Nephron progenitor cell (in vitro differentiated cells): ENCODE measurements around the gene RASA2.

Experiments
- DNase-seq: peaks from one replicate; pipeline ENCODE4 v3.0.0; 2021
- H3K27ac Mint-ChIP-seq: 2 replicates; pipeline ENCODE4 v1.8.0; 2021; ENCODE audit warnings: mild to moderate bottlenecking, moderate library complexity, mixed read lengths
- H3K27me3 Mint-ChIP-seq: 2 replicates; pipeline ENCODE4 v1.8.0; 2021; ENCODE audit warnings: mild to moderate bottlenecking, low read depth, mixed read lengths; ENCODE audit not compliant: poor library complexity
- H3K36me3 Mint-ChIP-seq: 2 replicates; pipeline ENCODE4 v1.8.0; 2021; ENCODE audit warnings: low read depth, mixed read lengths
- H3K4me1 Mint-ChIP-seq: 2 replicates; pipeline ENCODE4 v1.8.0; 2021; ENCODE audit warnings: mixed read lengths
- H3K4me3 Mint-ChIP-seq: 2 replicates; pipeline ENCODE4 v1.8.0; 2021; ENCODE audit warnings: mild to moderate bottlenecking, moderate library complexity, mixed read lengths
- H3K9me3 Mint-ChIP-seq: 2 replicates; pipeline ENCODE4 v1.8.0; 2021; ENCODE audit warnings: mild to moderate bottlenecking, moderate library complexity, mixed read lengths
- TF ChIP-seq, protein P1 (sequence below): fragments of 200-600 bp; sonication (generic); IDR thresholded peaks from 2 replicates; pipeline ENCODE4 v1.5.0; 2021; ENCODE audit warnings: antibody characterized with exemption

The RASA2 gene

DNA sequence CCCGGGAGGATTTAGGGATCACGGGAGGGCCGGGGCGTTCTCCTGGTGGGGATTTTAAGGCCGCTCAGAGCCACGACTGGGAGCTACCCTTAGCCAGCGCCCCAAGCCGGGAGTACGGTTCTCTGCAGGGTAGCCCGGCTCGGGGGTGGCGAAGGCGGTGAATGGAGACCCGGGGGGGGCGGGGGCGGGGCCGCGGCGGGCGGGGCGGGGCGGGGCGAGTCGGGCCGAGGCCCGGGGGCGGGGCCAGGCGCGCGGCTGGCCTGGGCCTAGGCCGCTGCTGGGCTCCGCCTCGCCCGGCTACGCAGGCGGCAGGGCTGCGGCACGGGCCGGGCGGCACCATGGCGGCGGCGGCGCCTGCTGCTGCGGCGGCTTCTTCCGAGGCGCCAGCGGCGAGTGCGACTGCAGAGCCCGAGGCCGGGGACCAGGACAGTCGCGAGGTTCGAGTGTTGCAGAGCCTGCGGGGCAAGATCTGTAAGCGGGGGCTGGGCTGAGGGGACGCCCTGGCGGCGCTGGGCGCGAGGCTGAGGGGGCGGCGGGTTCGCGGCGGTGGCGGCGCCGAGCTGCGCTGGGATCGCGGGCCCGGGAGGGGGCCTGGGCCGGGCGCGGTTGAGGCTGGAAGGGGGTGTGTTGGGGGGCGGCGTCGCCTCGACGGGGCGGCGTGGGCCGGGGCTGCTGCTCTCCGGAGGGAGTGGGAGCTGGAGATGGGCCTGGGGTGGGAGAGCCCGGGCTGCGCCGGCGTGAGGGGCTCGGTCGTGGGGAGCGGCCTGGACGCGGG lies at the start of gene RASA2:
Gene RASA2, plus strand, starts transcription at position 282 of the 775 bp plus-strand sequence. Its CDS starts 57 bp downstream, at position 339.
- Mint-ChIP-seq H3K4me1 (peaks cover 31% of the 10 kb centered on the region), H3K4me3 (peak within 1 kb of the TSS; percentile 92), H3K9me3 (no peaks in the 10 kb centered on the region), H3K27me3 (peaks cover 11% of the 10 kb centered on the region), H3K36me3 (no peaks in the 10 kb centered on the region), H3K27ac (peak within 1 kb of the TSS; percentile 43)
- TF ChIP-seq, protein P1, sequence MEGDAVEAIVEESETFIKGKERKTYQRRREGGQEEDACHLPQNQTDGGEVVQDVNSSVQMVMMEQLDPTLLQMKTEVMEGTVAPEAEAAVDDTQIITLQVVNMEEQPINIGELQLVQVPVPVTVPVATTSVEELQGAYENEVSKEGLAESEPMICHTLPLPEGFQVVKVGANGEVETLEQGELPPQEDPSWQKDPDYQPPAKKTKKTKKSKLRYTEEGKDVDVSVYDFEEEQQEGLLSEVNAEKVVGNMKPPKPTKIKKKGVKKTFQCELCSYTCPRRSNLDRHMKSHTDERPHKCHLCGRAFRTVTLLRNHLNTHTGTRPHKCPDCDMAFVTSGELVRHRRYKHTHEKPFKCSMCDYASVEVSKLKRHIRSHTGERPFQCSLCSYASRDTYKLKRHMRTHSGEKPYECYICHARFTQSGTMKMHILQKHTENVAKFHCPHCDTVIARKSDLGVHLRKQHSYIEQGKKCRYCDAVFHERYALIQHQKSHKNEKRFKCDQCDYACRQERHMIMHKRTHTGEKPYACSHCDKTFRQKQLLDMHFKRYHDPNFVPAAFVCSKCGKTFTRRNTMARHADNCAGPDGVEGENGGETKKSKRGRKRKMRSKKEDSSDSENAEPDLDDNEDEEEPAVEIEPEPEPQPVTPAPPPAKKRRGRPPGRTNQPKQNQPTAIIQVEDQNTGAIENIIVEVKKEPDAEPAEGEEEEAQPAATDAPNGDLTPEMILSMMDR: no peak
- DNase-seq: peak; percentile 76

DNA sequence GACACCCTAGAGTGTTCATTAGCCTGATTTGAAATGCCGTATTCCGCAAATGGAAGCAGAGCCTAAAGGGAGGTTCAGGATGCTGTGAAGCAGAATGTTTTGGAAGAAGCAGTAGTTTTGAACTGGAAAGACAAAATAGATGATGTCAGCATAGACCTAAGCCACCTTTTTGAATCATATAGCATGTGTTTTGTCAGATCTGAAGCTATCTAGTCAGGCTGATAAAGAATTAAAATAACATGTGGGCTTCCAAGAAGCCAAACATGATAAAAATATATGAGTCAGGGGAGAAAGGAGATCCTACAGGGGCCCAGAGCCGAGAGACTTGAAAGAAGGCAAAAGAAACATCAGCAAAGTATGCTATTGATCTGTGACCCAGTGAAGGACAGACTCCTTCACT lies 47.2 kb upstream of the RASA2 start:
- H3K36me3 Mint-ChIP-seq: peaks cover 44% of the 10 kb centered on the region
- TF ChIP-seq, protein P1: no peak
- H3K27ac Mint-ChIP-seq: peak overlapping the region; percentile 96
- peaks cover 37% of the 10 kb centered on the region for H3K4me1 Mint-ChIP-seq
- no peak for DNase-seq
- no peak overlapping the region for H3K4me3 Mint-ChIP-seq
- no peaks in the 10 kb centered on the region for H3K27me3 Mint-ChIP-seq
- H3K9me3 Mint-ChIP-seq: peaks cover 14% of the 10 kb centered on the region

DNA sequence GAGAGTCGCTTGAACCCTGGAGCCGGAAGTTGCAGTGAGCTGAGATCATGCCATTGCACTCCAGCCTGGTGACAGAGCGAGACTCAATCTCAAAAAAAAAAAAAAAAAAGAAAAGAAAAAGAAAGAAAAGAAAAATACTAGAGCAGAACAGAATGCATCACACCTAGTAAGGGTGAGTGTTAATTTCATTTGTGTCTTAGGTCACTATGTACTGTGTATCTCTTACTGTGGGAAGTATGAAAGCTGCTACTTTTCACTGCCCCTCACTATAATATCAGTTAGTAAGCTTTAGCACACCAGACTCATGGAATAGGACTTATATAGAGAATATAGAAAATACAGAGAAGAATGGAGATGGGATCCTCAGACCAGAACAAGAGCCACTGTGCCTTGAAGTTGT lies 45.9 kb upstream of the RASA2 start:
- Mint-ChIP-seq H3K27ac (no peak overlapping the region), H3K36me3 (peaks cover 57% of the 10 kb centered on the region), H3K4me3 (no peak overlapping the region), H3K9me3 (peaks cover 18% of the 10 kb centered on the region), H3K4me1 (peaks cover 35% of the 10 kb centered on the region), H3K27me3 (peaks cover 4% of the 10 kb centered on the region)
- DNase-seq: no peak
- TF ChIP-seq, protein P1: no peak

DNA sequence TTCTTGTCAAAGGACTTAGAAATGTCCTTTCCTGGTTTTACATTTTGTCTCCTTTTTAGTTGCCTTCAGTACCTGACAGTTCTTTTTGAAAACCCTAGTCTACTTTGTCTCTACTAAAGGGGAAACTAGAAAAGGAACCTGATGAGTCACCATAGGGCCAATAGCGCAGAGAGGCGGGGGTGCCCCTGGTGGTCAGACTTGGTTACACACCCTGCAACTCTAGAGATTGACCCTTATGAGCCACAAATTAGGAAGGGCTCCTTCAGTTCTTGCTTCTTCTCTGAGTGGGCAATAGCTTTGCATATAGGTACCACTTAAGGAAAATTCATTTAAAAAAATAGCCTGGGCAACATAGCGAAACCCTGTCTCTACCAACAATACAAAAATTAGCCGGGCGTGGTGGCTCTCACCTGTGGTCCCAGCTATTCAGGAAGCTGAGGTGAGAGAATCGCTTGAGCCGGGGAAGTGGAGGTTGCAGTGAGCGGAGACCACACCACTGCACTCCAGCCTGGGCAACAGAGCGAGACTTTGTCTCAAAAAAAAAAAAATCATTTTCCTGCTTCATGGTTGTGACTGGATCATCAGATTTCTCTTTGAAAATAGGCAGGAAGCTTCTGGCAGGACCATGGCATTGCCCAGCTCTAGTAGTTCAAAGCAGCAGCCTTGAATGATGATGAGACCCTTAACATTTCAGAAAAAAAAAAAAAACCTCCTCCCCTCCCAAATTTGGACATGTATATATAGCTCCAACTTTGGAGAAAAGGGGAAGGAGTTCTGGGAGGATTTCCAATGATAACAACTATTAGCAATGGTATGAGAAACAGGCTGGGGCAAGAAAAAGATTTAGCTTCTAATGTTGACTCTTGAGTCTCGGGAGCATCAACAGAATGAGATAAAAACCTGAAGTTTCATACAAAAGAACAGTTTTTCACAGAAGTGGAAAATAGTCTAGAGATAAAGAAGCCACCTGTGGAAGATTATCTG lies 45.2 kb upstream of the RASA2 start:
- TF ChIP-seq, protein P1: peak; percentile 78
- Mint-ChIP-seq H3K27me3 (peaks cover 4% of the 10 kb centered on the region), H3K4me3 (no peak overlapping the region), H3K4me1 (peaks cover 32% of the 10 kb centered on the region), H3K9me3 (peaks cover 18% of the 10 kb centered on the region), H3K36me3 (peaks cover 64% of the 10 kb centered on the region), H3K27ac (no peak overlapping the region)
- DNase-seq: peak; percentile 55

- Mint-ChIP-seq H3K27ac (no peak overlapping the region), H3K9me3 (peaks cover 18% of the 10 kb centered on the region), H3K4me1 (peaks cover 34% of the 10 kb centered on the region), H3K4me3 (no peak overlapping the region), H3K36me3 (peaks cover 60% of the 10 kb centered on the region), H3K27me3 (peaks cover 4% of the 10 kb centered on the region)
- TF ChIP-seq, protein P1: no peak
- DNase-seq: no peak
These were observed 44.4 kb upstream of the RASA2 start for GRCh38 chr3:141442446-141442845.
